NAMALWA (cell line): ENCODE data around the gene RRM2.

Source experiments
- DNase-seq: peaks from one replicate; pipeline ENCODE4 v3.0.0-alpha.2; 2015; ENCODE audit warnings: low spot score

Gene RRM2

DNA sequence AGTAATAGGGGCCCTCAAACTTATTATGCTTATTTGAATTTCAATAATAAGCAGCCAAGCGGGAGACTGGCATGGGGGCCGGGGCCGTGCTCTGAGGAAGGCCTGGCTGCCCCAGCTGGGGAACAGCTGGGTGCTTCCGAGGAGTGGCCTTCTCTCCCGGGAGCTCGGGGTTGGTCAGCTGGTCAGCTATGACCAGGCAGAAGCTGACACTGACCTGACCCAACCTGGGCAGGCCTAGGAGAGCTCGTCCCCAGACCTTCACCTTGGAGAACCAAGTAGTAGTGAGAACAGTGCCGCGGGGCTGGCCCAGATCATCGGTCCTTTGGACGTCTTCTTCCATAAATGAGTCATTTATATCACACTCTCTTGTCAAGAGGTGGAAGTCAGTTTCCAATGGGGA is 36.1 kb downstream of the RRM2 start:
- no peak for DNase-seq

DNA sequence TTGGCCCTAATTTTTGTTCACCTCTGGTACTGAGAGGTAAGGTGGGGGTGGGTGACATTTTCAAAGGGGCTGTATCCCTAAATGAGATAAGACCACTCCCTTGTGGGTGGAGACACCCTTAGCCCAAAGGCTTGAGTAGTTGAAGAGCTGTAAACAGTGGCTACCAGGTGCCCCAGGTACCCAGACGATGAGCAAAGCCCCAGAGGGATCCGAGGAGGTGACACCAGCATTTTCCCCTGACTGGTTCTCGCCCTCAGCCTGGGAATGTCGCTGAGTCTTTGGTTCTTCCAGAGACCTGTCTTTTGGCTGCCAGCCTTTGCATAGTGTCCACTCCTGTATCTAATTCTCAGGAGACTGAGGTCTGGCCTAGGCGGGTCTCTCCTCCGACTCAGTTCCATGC is 36.5 kb downstream of the RRM2 start:
- no peak for DNase-seq

DNA sequence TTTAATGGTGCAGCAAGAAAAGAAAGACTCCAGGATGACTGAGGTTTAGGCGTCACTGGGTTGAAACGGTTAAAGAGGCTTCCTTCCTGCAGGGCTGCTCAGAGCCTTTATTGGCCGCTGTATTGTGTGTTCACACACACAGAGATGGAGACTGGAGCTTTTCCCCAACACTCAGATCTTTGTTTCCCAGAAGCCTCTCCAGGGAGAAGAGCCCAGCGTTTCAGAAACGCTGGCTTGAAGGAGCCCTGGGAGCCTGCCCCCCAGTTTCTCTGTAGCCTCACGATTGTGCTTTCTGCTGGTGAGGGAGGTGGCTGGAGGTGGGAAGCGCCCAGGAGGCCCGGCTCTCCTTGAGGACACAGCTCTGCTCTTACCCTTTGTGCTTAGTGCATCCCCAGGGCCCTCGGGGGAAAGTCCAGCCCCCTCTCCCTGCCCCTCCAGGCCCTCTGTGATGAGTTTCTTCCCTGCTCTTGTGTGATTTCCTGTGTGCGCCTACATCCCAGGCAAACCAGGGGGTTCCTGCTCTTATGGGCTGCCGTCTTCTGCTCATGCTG is 37.1 kb downstream of the RRM2 start:
- DNase-seq = no peak

DNA sequence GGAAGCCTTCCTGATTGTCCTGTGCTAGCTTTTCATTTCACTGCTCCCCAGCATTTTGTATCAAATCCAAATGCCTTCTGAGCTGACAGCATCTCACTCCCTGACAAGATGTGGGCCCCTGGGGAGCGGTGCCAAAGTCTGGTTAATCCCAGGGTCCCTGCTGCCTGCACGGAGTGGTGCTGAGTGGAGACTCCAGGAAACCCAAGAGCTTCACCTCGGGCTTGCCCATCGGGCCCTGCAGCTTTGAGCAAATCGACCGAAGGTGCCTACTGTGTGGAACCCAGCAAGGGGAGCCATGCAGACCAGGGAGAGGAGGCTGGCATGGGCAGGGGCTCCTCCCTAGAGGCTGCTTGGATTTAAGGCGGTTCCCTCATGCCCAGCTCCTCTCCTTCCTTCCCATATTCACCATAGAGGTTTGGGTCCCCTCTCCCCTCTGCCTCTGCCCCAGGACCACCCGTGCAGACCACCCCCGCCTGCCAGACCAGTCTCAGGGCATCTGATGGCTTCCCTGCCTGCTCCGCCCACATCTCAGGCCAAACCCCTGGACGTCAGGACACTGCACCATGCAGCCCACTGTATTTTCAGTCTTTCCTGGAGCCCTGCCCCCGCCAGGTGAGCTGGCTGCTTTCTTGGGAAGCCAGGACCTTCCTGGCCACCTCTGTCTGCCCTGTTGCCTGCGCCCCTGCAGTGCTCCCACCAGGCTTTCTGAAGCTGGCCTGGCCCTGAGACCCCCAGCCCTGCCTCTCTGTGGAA is 37.8 kb downstream of the RRM2 start:
- DNase-seq = no peak

DNA sequence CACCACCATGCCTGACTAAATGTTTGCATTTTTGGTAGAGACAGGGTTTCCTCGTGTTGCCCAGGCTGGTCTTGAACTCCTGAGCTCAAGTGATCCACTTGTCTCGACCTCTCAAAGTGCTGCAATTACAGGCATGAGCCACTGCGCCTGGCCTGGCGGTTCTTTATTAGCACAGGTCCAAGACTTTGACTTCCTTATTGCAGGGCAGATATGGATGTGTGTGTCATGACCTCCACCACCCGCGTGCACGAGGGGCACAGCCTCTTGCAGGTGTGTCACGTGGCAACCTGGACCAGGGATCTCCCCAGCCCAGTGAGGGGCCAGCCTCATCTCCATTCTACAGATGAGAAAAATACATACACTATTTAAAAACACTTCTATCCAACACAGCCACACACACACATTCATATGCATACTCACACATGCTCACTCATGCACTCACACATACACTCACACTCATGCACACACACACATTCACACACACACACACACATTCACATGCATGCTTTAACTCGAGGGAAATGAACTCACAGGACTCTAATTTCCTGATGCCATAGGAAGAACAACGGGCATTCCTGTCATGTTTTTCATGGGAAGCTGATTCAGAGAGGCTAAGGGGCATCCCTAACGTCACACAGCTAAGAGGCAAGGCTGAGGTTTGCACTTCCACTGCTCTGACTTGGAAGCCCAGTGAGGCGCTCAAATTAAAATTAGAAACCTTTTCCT is 38.8 kb downstream of the RRM2 start:
- no peak for DNase-seq

DNA sequence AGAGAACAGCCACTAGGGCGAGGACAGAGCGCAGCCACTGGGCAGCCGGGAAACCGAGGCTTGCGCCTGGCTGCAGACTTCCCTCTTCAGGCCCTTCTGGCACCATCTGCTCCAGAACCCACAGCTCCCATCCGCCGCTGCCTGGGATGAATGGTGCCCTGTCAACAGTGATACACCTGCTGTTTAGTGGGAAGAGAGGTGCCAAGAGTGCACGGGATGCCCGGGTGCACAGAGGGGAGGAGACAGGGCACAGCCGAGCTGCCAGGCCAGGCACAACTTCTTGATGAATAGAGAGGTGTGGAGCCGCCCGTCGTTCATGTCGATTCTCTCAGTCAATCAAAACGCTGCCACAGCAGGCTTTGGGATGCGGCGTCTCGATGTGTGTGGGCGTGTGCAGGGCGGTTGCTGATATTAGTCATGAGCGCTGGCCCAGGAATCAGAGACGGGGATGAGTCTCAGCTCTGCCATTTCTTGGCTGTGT is 39.5 kb downstream of the RRM2 start:
- DNase-seq = no peak

DNA sequence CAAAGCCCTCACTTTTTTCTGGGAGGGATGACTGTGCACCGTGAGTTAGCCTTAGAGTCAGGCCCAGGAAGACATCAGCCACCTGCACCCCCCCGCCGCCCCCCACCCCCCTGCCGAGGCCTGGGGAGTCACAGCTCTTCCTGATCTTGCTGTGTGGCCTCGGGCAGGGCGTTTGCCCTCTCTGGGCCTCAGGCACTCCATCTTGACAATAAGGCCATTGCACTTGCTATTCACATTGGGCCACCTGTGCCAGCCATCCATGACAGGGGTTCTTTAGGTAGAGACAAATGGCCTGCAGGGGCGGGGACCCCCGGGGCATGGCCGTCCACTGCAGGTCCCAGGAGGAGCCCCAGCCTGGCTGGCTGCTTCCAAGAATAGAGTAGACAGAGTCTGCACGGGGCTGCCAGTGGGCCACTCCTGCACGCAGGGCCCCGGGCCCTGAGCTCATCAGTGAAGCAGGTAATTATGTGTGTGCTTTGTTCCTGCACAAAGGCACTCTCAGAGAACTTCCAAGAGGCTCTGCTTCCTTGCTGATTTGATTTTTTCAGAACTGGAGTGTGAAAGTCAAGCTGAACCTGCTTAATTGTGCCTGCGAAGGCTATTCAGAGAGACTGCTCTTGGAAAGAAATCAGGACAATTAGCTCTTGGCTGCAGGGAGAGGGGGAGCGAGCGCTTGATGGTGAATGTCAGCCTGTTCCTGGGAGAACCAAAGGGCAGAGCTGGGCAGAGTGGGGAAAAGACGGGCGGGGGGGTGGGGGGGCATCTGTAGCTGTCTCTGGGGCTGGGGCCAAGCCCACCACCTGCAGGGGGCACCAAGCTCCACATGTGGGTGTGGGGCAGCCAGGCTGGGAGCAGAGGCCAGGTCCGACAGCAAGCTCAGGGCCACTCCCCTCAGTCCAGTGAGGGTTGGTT is 40.3 kb downstream of the RRM2 start:
- no peak for DNase-seq

DNA sequence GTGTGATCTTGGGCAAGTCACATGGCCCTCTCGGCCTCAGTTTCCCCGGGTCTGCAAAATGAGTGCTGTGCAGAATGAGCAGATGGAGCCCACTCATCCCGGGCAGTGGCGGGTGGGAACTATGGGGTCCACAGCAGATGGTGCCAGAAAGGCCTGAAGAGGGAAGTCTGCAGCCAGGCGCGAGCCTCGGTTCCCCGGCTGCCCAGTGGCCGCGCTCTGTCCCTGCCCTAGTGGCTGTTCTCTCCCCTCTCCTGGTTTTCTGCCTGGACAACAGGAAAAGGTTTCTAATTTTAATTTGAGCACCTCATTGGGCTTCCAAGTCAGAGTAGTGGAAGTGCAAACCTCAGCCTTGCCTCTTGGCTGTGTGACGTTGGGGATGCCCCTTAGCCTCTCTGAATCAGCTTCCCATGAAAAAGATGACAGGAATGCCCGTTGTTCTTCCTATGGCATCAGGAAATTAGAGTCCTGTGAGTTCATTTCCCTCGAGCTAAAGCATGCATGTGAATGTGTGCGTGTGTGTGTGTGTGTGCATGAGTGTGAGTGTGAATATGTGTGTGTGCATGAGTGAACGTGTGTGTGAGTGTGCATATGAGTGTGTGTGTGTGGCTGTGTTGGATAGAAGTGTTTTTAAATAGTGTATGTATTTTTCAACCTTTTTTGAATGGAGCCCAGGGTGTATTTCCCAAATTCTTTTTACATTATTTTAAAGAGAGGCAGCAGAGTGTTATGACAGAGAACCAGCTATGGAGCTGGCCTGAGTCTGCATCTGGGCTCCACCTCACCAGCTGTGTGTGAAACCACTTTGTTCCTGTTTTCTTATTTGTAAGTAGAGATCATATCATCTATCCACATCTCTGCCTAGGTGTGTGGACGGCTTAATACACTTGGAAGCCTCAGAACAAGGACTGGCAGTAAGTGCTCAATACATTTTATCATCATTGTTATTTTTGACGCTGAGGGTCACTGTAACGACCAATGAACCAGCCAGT is 41.3 kb downstream of the RRM2 start:
- DNase-seq = peak; percentile 38

DNA sequence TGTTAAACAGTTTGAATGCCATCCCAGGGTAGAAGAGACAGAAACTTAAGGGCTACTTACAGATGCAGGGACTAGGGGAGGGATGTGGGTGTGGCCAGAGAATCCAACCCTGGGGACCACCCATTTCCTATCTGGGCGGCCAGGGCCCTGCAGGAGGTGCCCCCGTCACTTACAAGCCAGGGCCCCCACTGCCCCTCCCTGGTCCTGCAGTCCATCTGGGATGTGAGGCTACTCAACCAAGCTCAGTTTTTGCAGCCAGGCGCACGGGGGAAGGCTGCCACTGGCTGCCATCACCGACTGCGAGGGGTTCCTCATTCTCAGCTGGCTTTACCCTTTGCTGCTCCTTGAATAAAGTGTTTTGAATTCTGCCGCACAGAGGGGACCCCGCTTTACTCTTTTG is 42.1 kb downstream of the RRM2 start:
- no peak for DNase-seq

DNA sequence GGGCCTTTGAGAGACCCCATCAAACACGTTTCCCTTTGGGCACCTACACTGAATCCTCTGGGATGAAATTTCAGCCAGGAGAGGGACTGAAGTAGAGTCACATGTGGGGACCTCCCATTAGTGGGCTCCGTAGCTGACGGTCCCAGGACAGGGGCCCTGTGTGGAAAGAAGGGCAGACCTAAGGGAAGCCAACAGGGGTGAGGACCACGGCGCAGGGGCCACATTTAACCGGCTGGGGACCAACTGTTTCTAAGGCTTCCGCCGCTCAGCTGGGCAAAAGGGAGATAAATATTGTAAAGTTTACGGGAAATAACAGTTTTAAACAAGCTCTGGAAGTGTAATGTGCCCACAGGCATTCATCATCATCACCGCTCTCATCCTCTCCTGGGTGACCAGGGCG is 42.7 kb downstream of the RRM2 start:
- DNase-seq = no peak

DNA sequence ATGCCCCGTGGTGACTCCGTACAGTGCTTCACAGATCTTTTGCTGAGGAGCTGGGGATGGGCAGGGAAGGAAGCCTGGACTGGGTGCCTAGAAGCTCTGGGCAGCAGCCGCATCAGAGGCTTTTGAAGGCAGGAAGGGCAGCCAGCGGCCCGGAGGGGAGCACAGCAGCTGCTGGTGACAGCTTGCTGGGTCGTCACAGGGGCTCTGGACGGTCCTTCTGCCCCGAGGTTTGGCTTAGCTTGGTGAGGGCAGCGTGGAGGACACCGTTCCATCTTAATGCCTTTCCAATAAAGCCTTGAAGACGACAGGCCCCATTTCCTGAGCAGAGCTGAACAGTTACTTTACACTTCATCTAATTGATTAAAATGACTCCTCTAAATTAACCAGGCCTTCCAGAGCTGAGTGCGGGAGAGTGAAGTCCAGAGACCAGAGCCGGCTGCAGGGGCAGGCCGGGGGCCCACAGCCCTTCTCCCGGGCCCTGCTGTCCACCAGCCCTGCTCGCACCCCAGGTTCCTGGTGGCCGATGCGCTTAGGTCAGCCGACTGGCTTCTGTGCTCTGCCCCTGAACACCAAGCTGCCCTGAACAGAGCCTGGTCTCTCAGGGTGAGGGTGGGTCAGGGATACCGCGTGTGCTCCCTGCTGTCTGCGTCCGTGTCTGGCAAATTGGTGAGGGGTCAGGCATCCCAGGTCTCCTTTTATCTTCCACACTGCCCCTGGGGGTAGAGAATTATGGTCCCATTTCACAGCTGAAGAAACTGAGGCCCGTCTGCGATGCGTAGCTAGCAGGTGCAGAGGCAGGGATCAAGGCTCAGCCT is 43.5 kb downstream of the RRM2 start:
- DNase-seq = no peak

DNA sequence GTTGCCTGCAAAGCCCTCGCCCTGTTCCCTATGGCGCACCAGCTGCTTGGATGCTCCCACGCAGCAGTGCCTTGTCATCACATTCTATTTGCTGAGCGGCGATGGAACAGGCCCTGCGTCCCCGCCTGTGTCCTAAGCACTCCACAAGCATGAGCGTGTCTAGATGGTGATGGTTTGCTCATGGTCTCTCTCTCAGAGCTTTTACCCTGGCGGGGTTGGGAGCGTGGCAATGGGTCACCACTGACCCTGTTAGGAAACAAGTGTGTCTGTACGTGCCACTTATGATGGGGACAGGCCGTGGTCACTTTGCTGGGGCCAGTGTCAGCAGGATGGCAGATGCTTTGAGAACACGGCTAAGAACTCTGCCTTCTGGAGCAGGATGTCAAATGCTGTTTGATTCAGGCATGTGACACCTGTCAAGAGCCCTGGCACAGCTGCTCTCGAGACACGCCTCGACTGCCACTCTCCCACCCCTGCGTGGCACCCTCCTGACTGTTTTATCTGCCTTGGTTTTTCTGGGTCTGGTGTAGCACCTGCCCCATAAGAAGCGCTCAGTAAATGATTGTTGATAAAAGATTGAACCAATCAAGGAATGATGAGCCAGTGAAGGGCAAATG is 44.2 kb downstream of the RRM2 start:
- DNase-seq = no peak

DNA sequence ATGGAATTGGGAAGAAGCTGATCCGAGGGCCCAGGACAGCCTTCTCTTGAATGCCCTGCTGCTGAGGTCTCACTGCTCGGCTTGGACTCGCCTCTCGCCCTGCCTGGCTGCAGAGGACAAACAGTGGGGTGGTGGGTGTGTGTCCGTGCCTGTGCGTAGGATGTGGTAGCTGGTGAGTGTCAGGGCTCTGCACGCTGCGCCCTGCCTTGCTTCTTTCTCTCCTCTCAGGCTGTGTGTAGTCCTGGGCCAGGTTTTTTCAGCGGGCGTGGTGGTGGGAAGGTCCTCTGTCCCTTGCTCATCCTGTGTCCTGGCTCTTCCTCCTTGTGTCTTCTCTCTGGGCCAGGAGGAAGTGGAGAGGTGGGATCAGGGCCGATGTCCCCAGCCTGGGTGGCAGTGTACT is 44.8 kb downstream of the RRM2 start:
- DNase-seq = no peak

DNA sequence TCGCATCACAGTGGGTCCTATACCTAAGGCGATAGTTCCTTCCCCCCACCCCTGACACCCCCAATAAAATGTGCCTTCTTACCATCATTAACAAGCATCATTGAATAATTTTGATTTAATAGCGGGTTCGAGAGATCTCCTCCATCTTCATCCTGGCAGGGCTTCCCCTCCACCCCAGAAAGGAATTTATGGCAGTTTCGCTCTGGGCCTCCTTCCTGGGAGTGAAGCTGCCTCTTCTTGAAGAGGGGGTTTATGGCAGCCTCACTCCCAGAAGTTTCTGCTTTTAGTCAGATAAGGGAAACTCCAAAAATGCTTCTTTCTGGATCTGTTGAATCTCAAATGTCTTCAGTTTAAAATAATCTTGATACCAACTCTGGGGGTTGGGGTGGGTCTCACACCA is 45.7 kb downstream of the RRM2 start:
- DNase-seq = no peak

DNA sequence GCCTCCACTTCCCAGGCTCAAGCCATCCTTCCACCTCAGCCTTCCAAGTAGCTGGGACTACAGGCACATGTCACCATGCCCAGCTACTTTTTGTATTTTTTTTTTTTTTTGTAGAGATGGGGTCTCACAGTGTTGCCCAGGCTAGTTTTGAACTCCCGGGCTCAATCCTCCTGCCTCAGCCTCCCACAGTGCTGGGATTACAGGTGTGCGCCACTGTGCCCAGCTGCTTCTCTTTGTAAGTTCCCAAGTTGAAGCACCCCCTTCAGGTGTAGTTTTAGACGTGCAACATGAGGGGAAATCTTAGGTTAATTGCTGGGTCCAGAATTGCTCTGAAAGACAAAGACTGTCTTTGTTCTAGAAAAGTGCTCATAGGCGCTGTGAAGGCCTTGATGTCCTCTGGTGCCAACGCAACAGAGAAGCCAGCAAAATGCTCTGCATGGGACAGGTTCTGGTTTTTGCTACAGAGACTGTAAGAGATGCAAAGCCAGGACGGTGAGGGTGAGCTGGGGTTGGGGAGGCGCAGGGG is 46.6 kb downstream of the RRM2 start:
- peak; percentile 17 for DNase-seq

DNA sequence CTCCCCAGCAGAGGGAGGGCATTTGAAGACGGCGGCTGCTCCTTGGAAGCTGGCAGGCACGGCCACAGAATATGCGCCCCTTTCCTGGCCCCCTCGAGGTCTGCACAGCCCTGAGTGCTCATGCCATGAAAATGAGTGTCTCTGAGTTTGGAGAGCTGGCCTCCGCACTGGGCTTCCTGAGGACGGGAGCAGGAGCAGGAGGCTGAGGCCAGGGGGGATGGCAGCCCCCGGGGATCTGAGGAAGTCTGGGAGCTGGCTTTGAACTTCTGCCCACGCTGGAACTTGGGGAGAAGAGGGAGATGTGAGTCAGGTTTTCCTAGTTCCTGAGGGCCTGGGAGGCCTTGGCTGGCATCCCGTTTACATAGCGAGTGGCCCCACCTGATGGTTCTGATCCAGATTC is 47.0 kb downstream of the RRM2 start:
- DNase-seq = no peak

DNA sequence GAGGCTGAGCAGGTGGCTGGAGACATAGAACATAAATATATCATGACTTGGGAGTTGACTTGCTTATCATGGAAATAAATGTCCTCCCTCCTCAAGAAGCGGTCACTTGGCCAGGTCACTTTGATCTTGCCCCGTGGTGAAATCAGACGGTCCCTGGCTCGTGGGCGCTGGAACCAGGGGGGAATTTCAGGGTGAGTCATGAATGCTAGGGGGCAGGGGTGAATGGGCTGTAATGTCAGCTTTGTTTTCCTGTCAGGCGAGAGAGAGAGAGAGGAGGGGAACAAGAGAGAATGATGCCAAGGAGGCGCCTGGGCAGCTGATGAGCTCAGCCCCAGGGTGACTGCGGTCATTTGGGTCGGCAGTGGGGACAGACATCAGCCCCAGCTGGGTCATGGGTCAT is 47.7 kb downstream of the RRM2 start:
- DNase-seq = no peak

DNA sequence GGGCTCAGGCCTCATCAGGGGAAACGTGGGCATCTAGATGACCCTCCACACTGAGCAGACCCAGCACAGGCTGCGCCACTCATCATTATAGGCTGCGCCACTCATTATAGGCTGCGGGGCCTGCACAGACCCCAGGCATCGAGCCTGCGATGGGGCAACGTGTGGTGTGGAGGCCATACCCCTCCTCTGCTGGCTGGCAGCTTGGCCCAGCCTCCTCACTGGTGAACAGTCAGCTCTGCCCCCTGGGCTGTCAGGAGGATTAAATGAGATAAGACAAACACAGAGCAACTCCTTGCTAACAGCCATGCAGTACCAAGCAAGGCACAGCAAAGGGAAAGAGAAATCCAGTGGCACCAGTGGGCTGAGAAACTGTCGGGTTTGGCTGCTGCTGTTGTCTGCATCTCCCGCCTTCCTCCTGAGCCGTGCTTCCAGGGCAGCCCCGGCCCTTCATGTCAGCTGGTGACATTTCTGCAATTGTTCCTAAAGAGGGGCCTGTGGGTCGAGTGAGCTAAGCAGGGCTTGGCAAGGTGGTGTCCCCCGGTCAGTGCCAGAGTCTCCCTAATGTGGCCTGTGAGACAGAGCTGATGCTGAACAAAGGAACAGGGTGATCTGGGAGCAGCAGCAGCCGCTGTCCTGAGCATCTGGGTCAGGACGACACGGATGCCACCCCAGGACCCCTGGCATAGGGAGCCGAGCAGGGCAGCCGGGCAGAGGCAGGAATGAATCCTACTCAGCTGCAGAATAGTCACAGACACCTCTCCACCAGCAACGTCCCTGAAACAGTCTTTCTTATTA is 48.7 kb downstream of the RRM2 start:
- no peak for DNase-seq
